DOHH2 (cell line): ENCODE measurements around the gene ZNF521.

ENCODE experiments used
- H3F3A ChIP-seq: fragments of 200-600 bp; sonication (generic), shearing (Covaris generic); 2 replicates; pipeline ENCODE4 v1.6.0; 2016; ENCODE audit warnings: antibody characterized with exemption, mild to moderate bottlenecking; ENCODE audit not compliant: control insufficient read depth, insufficient read depth
- H3K27ac ChIP-seq: fragments of 200-600 bp; sonication (generic); 2 replicates; pipeline ENCODE4 v1.5.1; 2014; ENCODE audit warnings: low read depth, mild to moderate bottlenecking, low read length, moderate library complexity
- H3K27me3 ChIP-seq: fragments of 200-600 bp; sonication (generic); 2 replicates; pipeline ENCODE4 v1.6.1; 2014; ENCODE audit warnings: mild to moderate bottlenecking, low read length, mixed read lengths; ENCODE audit not compliant: control insufficient read depth
- H3K36me3 ChIP-seq: fragments of 200-600 bp; sonication (generic); 2 replicates; pipeline ENCODE4 v1.6.1; 2014; ENCODE audit warnings: mild to moderate bottlenecking, low read length, moderate library complexity, mixed read lengths; ENCODE audit not compliant: control insufficient read depth
- H3K4me1 ChIP-seq: fragments of 200-600 bp; sonication (generic); 2 replicates; pipeline ENCODE4 v1.6.1; 2014; ENCODE audit warnings: mild to moderate bottlenecking, low read length, mixed read lengths; ENCODE audit not compliant: control insufficient read depth
- H3K4me2 ChIP-seq: fragments of 200-600 bp; sonication (generic); 2 replicates; pipeline ENCODE4 v1.6.0; 2014; ENCODE audit warnings: mild to moderate bottlenecking, low read length, moderate library complexity
- H3K4me3 ChIP-seq: fragments of 200-600 bp; sonication (generic); 2 replicates; pipeline ENCODE4 v1.5.1; 2014; ENCODE audit warnings: mild to moderate bottlenecking, low read length, mixed read lengths
- H3K79me2 ChIP-seq: fragments of 200-600 bp; sonication (generic); 2 replicates; pipeline ENCODE4 v1.6.1; 2014; ENCODE audit warnings: mild to moderate bottlenecking, low read length, mixed read lengths; ENCODE audit not compliant: control insufficient read depth
- H3K9me2 ChIP-seq: fragments of 200-600 bp; sonication (generic); replicated peaks from 2 replicates; pipeline ENCODE4 v1.6.1; 2014; ENCODE audit warnings: mild to moderate bottlenecking, low read length, mixed read lengths; ENCODE audit not compliant: control insufficient read depth
- H3K9me3 ChIP-seq: fragments of 200-600 bp; sonication (generic); 2 replicates; pipeline ENCODE4 v1.6.1; 2014; ENCODE audit warnings: antibody characterized with exemption, low read length, mixed read lengths; ENCODE audit not compliant: control insufficient read depth, insufficient read depth
- H4K20me1 ChIP-seq: fragments of 200-600 bp; sonication (generic); 2 replicates; pipeline ENCODE4 v1.6.0; 2014; ENCODE audit warnings: low read depth, mild to moderate bottlenecking, antibody characterized with exemption, low read length, moderate library complexity; ENCODE audit not compliant: control insufficient read depth, insufficient read depth
- EZH2phosphoT487 ChIP-seq: fragments of 200-600 bp; sonication (generic); IDR thresholded peaks from 2 replicates; pipeline ENCODE4 v1.6.1; 2017; ENCODE audit warnings: borderline replicate concordance, mild to moderate bottlenecking, antibody characterized with exemption, low read length, moderate library complexity, mixed read lengths
- TF ChIP-seq, protein P1 (sequence below): fragments of 200-600 bp; sonication (generic); IDR thresholded peaks from one replicate; pipeline ENCODE4 v1.5.1; 2014; ENCODE audit warnings: antibody characterized with exemption, mild to moderate bottlenecking, low read depth, low read length; ENCODE audit not compliant: poor library complexity, severe bottlenecking

The ZNF521 gene

DNA sequence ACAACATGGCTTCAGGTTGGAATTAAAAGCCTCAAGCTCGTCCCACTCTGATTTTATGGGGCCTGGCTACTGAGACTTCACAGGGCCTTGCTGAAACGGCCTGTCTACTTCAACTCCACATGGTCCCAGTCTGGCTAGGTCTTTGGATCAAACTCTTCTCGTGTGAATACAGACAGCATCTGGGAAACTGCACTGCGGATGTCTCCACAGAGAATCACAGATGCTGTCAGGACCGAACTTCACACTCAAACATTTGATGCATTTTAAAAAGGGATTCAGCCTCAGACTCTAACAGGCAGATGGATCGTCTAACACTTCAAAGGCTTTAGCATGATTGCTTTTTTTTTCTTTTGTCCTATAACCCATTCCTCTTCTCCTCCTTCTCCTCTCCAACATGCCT is 198.5 kb downstream of the ZNF521 start:
- Histone ChIP-seq H3K4me1 (no peaks in the 10 kb centered on the region), H3K79me2 (no peaks in the 10 kb centered on the region), H3K4me2 (no peak overlapping the region), H3K36me3 (no peaks in the 10 kb centered on the region), H3K9me3 (no peaks in the 10 kb centered on the region), H3K27me3 (no peaks in the 10 kb centered on the region), H3F3A (no peaks in the 10 kb centered on the region), H3K4me3 (no peak overlapping the region), H3K27ac (no peak overlapping the region), H4K20me1 (no peaks in the 10 kb centered on the region), H3K9me2 (no peaks in the 10 kb centered on the region)
- TF ChIP-seq, protein P1, sequence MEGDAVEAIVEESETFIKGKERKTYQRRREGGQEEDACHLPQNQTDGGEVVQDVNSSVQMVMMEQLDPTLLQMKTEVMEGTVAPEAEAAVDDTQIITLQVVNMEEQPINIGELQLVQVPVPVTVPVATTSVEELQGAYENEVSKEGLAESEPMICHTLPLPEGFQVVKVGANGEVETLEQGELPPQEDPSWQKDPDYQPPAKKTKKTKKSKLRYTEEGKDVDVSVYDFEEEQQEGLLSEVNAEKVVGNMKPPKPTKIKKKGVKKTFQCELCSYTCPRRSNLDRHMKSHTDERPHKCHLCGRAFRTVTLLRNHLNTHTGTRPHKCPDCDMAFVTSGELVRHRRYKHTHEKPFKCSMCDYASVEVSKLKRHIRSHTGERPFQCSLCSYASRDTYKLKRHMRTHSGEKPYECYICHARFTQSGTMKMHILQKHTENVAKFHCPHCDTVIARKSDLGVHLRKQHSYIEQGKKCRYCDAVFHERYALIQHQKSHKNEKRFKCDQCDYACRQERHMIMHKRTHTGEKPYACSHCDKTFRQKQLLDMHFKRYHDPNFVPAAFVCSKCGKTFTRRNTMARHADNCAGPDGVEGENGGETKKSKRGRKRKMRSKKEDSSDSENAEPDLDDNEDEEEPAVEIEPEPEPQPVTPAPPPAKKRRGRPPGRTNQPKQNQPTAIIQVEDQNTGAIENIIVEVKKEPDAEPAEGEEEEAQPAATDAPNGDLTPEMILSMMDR = no peak

DNA sequence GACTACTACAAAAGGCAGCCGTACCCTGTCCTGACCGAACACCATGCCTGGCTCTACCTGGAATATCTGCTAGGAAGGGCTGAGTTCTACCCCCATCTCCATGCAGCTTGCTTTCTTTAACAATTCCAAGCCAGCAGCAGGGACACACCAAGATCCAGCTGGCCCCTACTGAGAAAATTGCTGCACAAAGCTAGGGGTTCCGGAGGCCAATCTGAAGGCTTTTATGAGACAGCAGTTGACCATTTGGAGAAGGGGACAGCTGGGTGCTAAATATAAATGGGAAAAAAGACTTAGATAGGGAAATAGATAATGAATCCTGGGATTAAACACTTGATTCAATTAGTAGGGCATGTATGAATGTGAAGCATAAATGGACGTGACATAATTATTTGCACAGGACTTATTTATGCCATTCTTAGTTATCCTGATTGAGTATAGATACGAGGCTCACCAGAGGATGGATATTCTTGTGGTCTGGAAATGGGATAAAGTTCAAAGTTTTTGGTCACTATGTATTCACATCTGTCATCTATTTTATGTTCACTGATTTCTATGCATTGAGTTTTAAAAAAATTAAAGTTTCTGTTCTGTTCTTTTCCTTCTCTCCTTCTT is 204.0 kb downstream of the ZNF521 start:
- Histone ChIP-seq H3K4me1 (no peaks in the 10 kb centered on the region), H3K9me3 (no peaks in the 10 kb centered on the region), H3K4me2 (no peak overlapping the region), H3K27ac (no peak overlapping the region), H3F3A (no peaks in the 10 kb centered on the region), H3K9me2 (no peaks in the 10 kb centered on the region), H4K20me1 (no peaks in the 10 kb centered on the region), H3K79me2 (no peaks in the 10 kb centered on the region), H3K27me3 (no peaks in the 10 kb centered on the region), H3K36me3 (no peaks in the 10 kb centered on the region), H3K4me3 (no peak overlapping the region)
- TF ChIP-seq EZH2phosphoT487 = no peak
- TF ChIP-seq, protein P1 = no peak

DNA sequence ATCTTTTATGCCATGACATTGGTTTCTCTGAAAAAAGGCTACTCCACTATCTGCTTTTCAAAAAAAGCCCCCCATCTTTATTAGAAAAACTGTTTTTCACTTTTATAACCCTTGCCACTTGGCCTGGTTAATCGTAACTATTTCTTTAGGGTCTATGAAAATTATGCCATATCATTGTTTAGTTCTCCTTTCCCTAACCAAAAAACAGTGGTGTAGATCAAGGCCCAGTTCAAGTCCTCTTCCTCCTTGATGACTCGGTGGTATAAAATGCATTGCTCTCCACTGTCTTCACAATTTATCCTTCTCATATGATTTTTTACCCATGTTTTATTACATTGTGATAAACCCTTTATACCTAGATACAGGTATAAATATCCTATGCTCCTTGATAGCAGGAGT is 205.5 kb downstream of the ZNF521 start:
- Histone ChIP-seq H3K36me3 (no peaks in the 10 kb centered on the region), H3K4me2 (no peak overlapping the region), H3K4me1 (no peaks in the 10 kb centered on the region), H3F3A (no peaks in the 10 kb centered on the region), H3K27me3 (no peaks in the 10 kb centered on the region), H3K9me3 (no peaks in the 10 kb centered on the region), H4K20me1 (no peaks in the 10 kb centered on the region), H3K4me3 (no peak overlapping the region), H3K79me2 (no peaks in the 10 kb centered on the region), H3K27ac (no peak overlapping the region), H3K9me2 (no peaks in the 10 kb centered on the region)
- TF ChIP-seq, protein P1 = no peak
- TF ChIP-seq EZH2phosphoT487 = no peak
